Fibroblast of skin of left biceps (primary cell): ENCODE data around the gene CD164L2.

Experiments
- DNase-seq, 2 experiments: peaks; one replicate each; pipeline ENCODE4 v3.0.0-alpha.2; 2013; ENCODE audit warnings: low read depth in 2 of 2

Gene CD164L2

GRCh38 chr1:27346991-27347624, 36.0 kb downstream of the CD164L2 start:
- no peak for DNase-seq

- DNase-seq, result no peak
These were observed 36.8 kb downstream of the CD164L2 start for GRCh38 chr1:27346357-27346756.

GRCh38 chr1:27345272-27345671, 37.9 kb downstream of the CD164L2 start:
- no peak for DNase-seq

- DNase-seq, result no peak
These were observed 39.5 kb downstream of the CD164L2 start for GRCh38 chr1:27343639-27344025.

- no peak for DNase-seq
These were observed 40.1 kb downstream of the CD164L2 start for GRCh38 chr1:27342778-27343638.

GRCh38 chr1:27342391-27342777, 40.7 kb downstream of the CD164L2 start:
- no peak for DNase-seq

GRCh38 chr1:27341525-27342252, 41.4 kb downstream of the CD164L2 start, which contains the start of gene SYTL1:
TSS of gene SYTL1 (plus strand) at chr1:27342022. CDS start at chr1:27345335, 3,313 bp downstream.
- peak in 1 of 2 experiments; percentile 36 for DNase-seq

GRCh38 chr1:27339213-27339612, 43.9 kb downstream of the CD164L2 start:
- no peak for DNase-seq

GRCh38 chr1:27338751-27339150, 44.4 kb downstream of the CD164L2 start:
- DNase-seq, result no peak

GRCh38 chr1:27336756-27337155, 46.4 kb downstream of the CD164L2 start:
- DNase-seq, result no peak

GRCh38 chr1:27335506-27336422, 47.4 kb downstream of the CD164L2 start:
- DNase-seq, result no peak

- DNase-seq, result no peak
These were observed 49.3 kb downstream of the CD164L2 start for GRCh38 chr1:27333717-27334279.

GRCh38 chr1:27332536-27333281, 50.4 kb downstream of the CD164L2 start:
- DNase-seq, result no peak

- DNase-seq, result no peak
These were observed 51.2 kb downstream of the CD164L2 start for GRCh38 chr1:27331922-27332321.

- no peak for DNase-seq
These were observed 51.7 kb downstream of the CD164L2 start for GRCh38 chr1:27331426-27331825.

- no peak for DNase-seq
These were observed 52.3 kb downstream of the CD164L2 start for GRCh38 chr1:27330786-27331185.
